Ishikawa (cell line): ENCODE measurements around the gene ZNF74.

Experiments
- CEBPB ChIP-seq: IDR thresholded peaks from 2 replicates; pipeline ENCODE4 v1.6.1; 2012
- CREB1 ChIP-seq: IDR thresholded peaks from 2 replicates; pipeline ENCODE4 v1.6.1; 2012; ENCODE audit warnings: low read depth
- EGR1 ChIP-seq: IDR thresholded peaks from 2 replicates; pipeline ENCODE4 v1.6.1; 2012
- EP300 ChIP-seq: IDR thresholded peaks from 2 replicates; pipeline ENCODE4 v1.6.1; 2012; ENCODE audit warnings: borderline replicate concordance
- FOXM1 ChIP-seq: IDR thresholded peaks from 2 replicates; pipeline ENCODE4 v1.6.1; 2012; ENCODE audit warnings: low read depth, borderline replicate concordance
- NFIC ChIP-seq: IDR thresholded peaks from 2 replicates; pipeline ENCODE4 v1.6.1; 2012
- RAD21 ChIP-seq: IDR thresholded peaks from 2 replicates; pipeline ENCODE4 v1.6.1; 2012; ENCODE audit warnings: low read depth
- TAF1 ChIP-seq: IDR thresholded peaks from 2 replicates; pipeline ENCODE4 v1.6.1; 2012; ENCODE audit warnings: low read depth, mild to moderate bottlenecking
- TCF12 ChIP-seq: IDR thresholded peaks from 2 replicates; pipeline ENCODE4 v1.6.1; 2012; ENCODE audit warnings: low read depth
- TEAD4 ChIP-seq: IDR thresholded peaks from 2 replicates; pipeline ENCODE4 v1.6.1; 2012
- YY1 ChIP-seq: IDR thresholded peaks from 2 replicates; pipeline ENCODE4 v1.6.1; 2012; ENCODE audit warnings: low read depth
- ZBTB7A ChIP-seq: IDR thresholded peaks from 2 replicates; pipeline ENCODE4 v1.6.1; 2012; ENCODE audit warnings: low read depth
- TF ChIP-seq, protein P1 (sequence below): IDR thresholded peaks from 2 replicates; pipeline ENCODE4 v1.6.1; 2012
- TF ChIP-seq, protein P2 (sequence below): IDR thresholded peaks from 2 replicates; pipeline ENCODE4 v1.6.1; 2012
- TF ChIP-seq, protein P3 (sequence below): IDR thresholded peaks from 2 replicates; pipeline ENCODE4 v1.6.1; 2012; ENCODE audit warnings: low read depth, mild to moderate bottlenecking

Gene ZNF74

DNA sequence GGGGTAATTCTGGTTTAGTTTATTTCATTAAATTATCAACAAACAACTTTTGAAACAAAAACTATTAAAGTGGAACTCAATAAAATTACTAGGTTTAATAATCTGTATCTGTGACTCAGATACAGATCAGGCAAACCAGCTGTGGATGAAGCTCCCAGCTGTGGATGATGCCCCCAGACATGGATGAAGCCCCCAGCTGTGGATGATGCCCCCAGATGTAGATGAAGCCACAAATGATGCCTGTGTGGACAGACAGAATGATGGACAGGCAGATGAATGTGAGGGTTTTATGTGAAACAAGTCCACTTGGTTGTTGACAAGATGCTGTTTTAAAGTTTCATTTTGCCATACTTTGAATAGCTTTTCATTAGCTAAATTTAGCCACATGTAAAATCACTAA, 5.8 kb upstream of the ZNF74 start:
- TF ChIP-seq CEBPB (no peak), YY1 (no peak), RAD21 (no peak), CREB1 (no peak), EGR1 (no peak)
- TF ChIP-seq, protein P1, sequence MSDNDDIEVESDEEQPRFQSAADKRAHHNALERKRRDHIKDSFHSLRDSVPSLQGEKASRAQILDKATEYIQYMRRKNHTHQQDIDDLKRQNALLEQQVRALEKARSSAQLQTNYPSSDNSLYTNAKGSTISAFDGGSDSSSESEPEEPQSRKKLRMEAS = no peak
- TF ChIP-seq, protein P2, sequence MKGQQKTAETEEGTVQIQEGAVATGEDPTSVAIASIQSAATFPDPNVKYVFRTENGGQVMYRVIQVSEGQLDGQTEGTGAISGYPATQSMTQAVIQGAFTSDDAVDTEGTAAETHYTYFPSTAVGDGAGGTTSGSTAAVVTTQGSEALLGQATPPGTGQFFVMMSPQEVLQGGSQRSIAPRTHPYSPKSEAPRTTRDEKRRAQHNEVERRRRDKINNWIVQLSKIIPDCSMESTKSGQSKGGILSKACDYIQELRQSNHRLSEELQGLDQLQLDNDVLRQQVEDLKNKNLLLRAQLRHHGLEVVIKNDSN = no peak
- TF ChIP-seq, protein P3, sequence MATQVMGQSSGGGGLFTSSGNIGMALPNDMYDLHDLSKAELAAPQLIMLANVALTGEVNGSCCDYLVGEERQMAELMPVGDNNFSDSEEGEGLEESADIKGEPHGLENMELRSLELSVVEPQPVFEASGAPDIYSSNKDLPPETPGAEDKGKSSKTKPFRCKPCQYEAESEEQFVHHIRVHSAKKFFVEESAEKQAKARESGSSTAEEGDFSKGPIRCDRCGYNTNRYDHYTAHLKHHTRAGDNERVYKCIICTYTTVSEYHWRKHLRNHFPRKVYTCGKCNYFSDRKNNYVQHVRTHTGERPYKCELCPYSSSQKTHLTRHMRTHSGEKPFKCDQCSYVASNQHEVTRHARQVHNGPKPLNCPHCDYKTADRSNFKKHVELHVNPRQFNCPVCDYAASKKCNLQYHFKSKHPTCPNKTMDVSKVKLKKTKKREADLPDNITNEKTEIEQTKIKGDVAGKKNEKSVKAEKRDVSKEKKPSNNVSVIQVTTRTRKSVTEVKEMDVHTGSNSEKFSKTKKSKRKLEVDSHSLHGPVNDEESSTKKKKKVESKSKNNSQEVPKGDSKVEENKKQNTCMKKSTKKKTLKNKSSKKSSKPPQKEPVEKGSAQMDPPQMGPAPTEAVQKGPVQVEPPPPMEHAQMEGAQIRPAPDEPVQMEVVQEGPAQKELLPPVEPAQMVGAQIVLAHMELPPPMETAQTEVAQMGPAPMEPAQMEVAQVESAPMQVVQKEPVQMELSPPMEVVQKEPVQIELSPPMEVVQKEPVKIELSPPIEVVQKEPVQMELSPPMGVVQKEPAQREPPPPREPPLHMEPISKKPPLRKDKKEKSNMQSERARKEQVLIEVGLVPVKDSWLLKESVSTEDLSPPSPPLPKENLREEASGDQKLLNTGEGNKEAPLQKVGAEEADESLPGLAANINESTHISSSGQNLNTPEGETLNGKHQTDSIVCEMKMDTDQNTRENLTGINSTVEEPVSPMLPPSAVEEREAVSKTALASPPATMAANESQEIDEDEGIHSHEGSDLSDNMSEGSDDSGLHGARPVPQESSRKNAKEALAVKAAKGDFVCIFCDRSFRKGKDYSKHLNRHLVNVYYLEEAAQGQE = no peak

DNA sequence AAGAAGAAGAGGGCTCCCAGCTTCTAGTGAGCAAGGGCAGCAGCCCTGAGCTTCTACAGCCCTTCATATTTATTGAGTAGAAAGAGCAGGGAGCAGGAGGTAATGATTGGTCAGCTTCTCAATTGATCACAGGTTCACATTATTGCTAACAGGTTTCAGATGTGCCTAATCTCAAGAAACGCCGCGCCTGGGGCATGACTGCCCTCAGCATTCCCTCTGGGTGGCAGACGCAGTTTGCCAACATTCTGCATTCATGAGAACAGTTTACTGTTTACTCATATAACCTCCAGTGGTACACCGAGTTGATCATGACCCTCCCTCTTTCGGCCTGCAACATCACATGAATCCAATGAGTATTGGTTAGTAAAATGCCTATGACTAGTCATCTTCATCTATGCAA, 4.7 kb upstream of the ZNF74 start:
- TF ChIP-seq CEBPB = no peak
- TF ChIP-seq, protein P1 = no peak
- no peak for TF ChIP-seq NFIC
- no peak for TF ChIP-seq TEAD4

DNA sequence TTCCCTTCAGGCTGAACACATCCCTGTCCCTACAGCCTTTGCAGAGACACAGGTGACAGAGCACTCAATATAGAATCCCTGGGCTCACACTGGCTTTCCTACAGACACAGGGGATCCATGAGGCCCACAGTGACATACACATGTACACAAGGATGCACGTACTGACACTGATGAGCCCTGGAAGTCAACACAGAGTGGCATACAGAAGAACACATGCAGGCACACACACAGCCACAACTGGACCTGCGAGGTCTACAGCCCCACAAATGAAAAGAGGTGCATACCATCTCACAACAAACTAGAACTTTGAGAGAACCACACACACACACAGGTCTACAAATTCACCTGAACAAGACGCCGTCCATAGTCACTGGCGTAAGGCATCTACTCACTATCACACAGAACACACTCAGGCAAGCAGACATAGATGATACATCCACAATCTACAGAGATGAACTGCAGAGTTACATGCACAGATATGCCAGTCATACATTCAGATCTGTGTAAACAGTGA, 3.5 kb upstream of the ZNF74 start:
- TF ChIP-seq YY1 (no peak), TCF12 (no peak), RAD21 (no peak), EP300 (no peak), NFIC (no peak), ZBTB7A (no peak), CEBPB (no peak), CREB1 (no peak), TEAD4 (no peak), TAF1 (no peak), FOXM1 (no peak), EGR1 (no peak)
- TF ChIP-seq, protein P2 = no peak
- TF ChIP-seq, protein P1 = no peak
- TF ChIP-seq, protein P3 = no peak

DNA sequence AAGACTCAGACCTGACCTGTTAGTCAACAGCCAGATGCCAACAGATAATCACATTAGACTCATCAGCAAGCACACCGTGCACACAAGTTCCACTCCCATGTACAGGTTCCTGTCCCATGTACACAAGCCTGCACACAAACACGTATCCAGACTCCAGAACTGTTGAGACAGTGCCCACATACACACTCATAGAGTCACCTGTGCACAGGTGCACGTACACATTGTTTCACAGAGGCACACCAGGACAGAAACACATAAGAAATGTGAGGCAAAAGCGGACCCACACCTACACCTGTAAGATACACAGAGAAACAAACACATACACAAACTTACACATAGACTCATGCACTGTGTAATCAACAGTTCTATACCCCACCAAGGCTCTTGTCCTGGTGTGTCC, 2.7 kb upstream of the ZNF74 start:
- no peak for TF ChIP-seq RAD21
- TF ChIP-seq EGR1 = no peak
- no peak for TF ChIP-seq FOXM1

DNA sequence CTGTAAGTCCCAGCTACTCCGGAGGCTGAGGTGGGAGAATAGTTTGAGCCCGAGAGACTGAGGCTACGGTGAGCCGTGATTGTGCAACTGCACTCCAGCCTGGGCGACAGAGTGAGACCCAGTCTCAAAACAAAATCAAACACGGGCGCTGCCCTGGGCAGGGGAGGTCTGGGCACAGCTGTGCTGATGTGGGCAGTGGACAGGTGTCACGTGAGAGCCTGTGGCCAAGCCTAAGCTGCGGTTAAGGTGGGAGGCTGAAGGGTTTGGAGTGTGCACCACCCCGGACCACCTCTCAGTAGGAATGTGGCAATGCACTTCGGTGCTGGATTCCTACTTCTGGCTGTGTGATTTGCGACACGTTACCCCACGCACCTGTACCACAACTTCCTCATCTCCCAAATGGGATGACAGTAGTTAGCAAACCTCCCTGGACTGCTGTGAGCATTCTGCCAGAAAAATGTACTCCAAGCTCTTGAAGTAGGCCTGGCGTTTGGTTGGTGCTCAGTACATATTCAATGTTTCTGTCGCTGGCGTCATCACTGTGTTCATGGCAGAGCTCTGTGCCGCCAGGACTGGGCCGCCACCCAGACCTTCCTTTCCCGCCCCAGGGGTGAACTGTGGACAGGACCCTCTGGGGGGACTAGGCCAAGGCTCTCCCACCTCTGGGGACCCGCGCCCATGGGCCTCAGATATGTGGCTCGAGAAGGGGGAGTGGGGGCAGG, 807 bp upstream of the ZNF74 start:
- TF ChIP-seq EGR1 (no peak), EP300 (no peak), YY1 (no peak), TCF12 (no peak), TEAD4 (no peak), CEBPB (no peak), ZBTB7A (no peak; the same call in 1 of the 2 replicates), NFIC (no peak), FOXM1 (no peak), CREB1 (no peak), RAD21 (no peak), TAF1 (no peak)
- TF ChIP-seq, protein P2 = no peak
- TF ChIP-seq, protein P1 = no peak
- TF ChIP-seq, protein P3 = no peak
